Spleen (tissue), 11 donors: ENCODE data around the gene ALK. TPM values are rescaled to one million over a fixed set of nuclear protein-coding genes. Genes with fewer than 3 reads are reported as not detected.

Source experiments
- DNase-seq: peaks from one replicate; pipeline ENCODE4 v3.0.0-alpha.2; 2020
- H3K27ac ChIP-seq, 8 donors: fragments of 200-600 bp; sonication (generic) in 7 of 8; 1 replicate in 4 of 8; 2 replicates in 4 of 8; pipeline versions ENCODE4 v1.5.0 to v1.8.0; 2016 to 2021; ENCODE audit warnings: inconsistent platforms in 4 of 8, mild to moderate bottlenecking in 4 of 8, moderate library complexity in 1 of 8
- H3K27me3 ChIP-seq, 7 donors: fragments of 200-600 bp; sonication (generic) in 6 of 7; replicated peaks in 1 of 7; 1 replicate in 4 of 7; 2 replicates in 3 of 7; pipeline versions ENCODE4 v1.5.0 to v1.8.0; 2016 to 2021; ENCODE audit warnings: inconsistent platforms in 3 of 7, mild to moderate bottlenecking in 1 of 7
- H3K36me3 ChIP-seq, 6 donors: fragments of 200-600 bp; sonication (generic) in 5 of 6; 1 replicate in 4 of 6; 2 replicates in 2 of 6; pipeline versions ENCODE4 v1.5.0 to v1.8.0; 2016 to 2021; ENCODE audit warnings: inconsistent platforms in 2 of 6
- H3K4me1 ChIP-seq, 6 donors: fragments of 200-600 bp; sonication (generic) in 5 of 6; 1 replicate in 3 of 6; 2 replicates in 3 of 6; pipeline versions ENCODE4 v1.5.0 to v1.8.0; 2016 to 2021; ENCODE audit warnings: inconsistent platforms in 3 of 6
- H3K4me3 ChIP-seq, 8 donors: fragments of 200-600 bp; sonication (generic) in 7 of 8; 1 replicate in 4 of 8; 2 replicates in 4 of 8; pipeline versions ENCODE4 v1.5.0 to v1.8.0; 2016 to 2021; ENCODE audit warnings: inconsistent platforms in 4 of 8, mild to moderate bottlenecking in 4 of 8, moderate library complexity in 2 of 8
- H3K9me3 ChIP-seq, 8 donors: fragments of 200-600 bp; sonication (generic) in 7 of 8; 1 replicate in 4 of 8; 2 replicates in 4 of 8; pipeline versions ENCODE4 v1.5.0 to v1.8.0; 2016 to 2021; ENCODE audit warnings: inconsistent platforms in 4 of 8
- POLR2A ChIP-seq, 3 donors: fragments of 450-650 bp; IDR thresholded peaks; one replicate each; pipeline ENCODE4 v1.5.1; 2017; ENCODE audit warnings: antibody characterized with exemption in 3 of 3, mild to moderate bottlenecking in 1 of 3
- POLR2AphosphoS5 ChIP-seq, 3 donors: sonication (generic); formaldehyde crosslinking; IDR thresholded peaks; one replicate each; pipeline ENCODE4 v1.5.1; 2017; ENCODE audit warnings: antibody characterized with exemption in 3 of 3
- WGBS, 5 donors: extraction: QIAGEN DNeasy Blood & Tissue Kit in 3 of 5; methylation state at CpG; one replicate each; pipeline versions ENCODE4 v1.1.5 to v1.1.7; 2013 to 2018; 5-methylcytosine and 5-hydroxymethylcytosine counted together
- intact Hi-C: fragments of 100-400 bp; cut with DNase I; formaldehyde crosslinking; loops from one replicate; pipeline ENCODE4 v1.15.0; 2023; ENCODE audit warnings: low total_unique reads
- polyA plus RNA-seq, 3 donors: library from polyadenylated mRNA; stranded (reverse); fragments of 200-250 nt; gene quantifications; one replicate each; pipeline ENCODE4 v1.2.1, GENCODE V29; 2013
- total RNA-seq, 7 donors: library from RNA; depleted of rRNA in 3 of 7; stranded (reverse); fragments of >200 nt in 3 of 7; fragmentation: NEBNext Ultra II Directional in 4 of 7; extraction: Animal tissue kit (Norgen Biotek cat#: 25700) in 4 of 7; gene quantifications; one replicate each; pipeline versions ENCODE4 v1.1.0 to v1.2.1, GENCODE V29; 2016 to 2021
- TF ChIP-seq, protein P1 (sequence below), 11 experiments: fragments of 200-600 bp in 7 of 11; fragments of 450-650 bp in 4 of 11; sonication (generic) in 4 of 11; IDR thresholded peaks in 8 of 11; conservative IDR thresholded peaks in 3 of 11; 1 replicate in 7 of 11; 2 replicates in 4 of 11; pipeline versions ENCODE4 v1.4.0 to v1.8.0; 2016 to 2021; ENCODE audit warnings: antibody characterized with exemption in 11 of 11, inconsistent platforms in 4 of 11, mild to moderate bottlenecking in 1 of 11
- donor health status: healthy with polysubstance abuse.
- donor health status: DM: no; HTN: no; CAD: no; lungs with moderate emphysema.
- donor health status: DM: no; HTN: no; CAD: no.
- donor health status: Bipolar disorder and iron deficiency.
- donor health status: healthy.
- donor health status: DM: no; HTN: no; CAD: no.
- donor health status: DM: yes; HTN: yes; CAD: no.

ALK gene
- total and polyA plus RNA-seq, 10 donors = 0.03 to 0.28 (median 0.06) TPM; not detected in 7

GRCh38 chr2:29227935-29228675 lies 693.3 kb downstream of the ALK start:
- peaks cover 0 to 6% (median 0%) of the 10 kb centered on the region in 6 donors for H3K4me1 ChIP-seq
- H3K36me3 ChIP-seq = no peaks in the 10 kb centered on the region
- H3K27ac ChIP-seq = no peak overlapping the region
- intact Hi-C loops = no loop called here
- no peaks in the 10 kb centered on the region for H3K9me3 ChIP-seq
- H3K4me3 ChIP-seq = no peak overlapping the region
- DNase-seq = peak; percentile 67
- TF ChIP-seq POLR2AphosphoS5 (IDR thresholded peaks at IDR 0.05) = no peak
- TF ChIP-seq, protein P1, sequence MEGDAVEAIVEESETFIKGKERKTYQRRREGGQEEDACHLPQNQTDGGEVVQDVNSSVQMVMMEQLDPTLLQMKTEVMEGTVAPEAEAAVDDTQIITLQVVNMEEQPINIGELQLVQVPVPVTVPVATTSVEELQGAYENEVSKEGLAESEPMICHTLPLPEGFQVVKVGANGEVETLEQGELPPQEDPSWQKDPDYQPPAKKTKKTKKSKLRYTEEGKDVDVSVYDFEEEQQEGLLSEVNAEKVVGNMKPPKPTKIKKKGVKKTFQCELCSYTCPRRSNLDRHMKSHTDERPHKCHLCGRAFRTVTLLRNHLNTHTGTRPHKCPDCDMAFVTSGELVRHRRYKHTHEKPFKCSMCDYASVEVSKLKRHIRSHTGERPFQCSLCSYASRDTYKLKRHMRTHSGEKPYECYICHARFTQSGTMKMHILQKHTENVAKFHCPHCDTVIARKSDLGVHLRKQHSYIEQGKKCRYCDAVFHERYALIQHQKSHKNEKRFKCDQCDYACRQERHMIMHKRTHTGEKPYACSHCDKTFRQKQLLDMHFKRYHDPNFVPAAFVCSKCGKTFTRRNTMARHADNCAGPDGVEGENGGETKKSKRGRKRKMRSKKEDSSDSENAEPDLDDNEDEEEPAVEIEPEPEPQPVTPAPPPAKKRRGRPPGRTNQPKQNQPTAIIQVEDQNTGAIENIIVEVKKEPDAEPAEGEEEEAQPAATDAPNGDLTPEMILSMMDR (IDR thresholded peaks at IDR 0.05 in 8 of 11, conservative IDR thresholded peaks at IDR 0.05 in 3 of 11) = no peak
- TF ChIP-seq POLR2A (IDR thresholded peaks at IDR 0.05) = no peak
- 57 to 72% (median 62%) methylated on average over 12 to 15 of the region's 15 CpGs for WGBS, 5 donors
- H3K27me3 ChIP-seq = peaks cover 0 to 52% (median 0%) of the 10 kb centered on the region in 7 donors

DNA sequence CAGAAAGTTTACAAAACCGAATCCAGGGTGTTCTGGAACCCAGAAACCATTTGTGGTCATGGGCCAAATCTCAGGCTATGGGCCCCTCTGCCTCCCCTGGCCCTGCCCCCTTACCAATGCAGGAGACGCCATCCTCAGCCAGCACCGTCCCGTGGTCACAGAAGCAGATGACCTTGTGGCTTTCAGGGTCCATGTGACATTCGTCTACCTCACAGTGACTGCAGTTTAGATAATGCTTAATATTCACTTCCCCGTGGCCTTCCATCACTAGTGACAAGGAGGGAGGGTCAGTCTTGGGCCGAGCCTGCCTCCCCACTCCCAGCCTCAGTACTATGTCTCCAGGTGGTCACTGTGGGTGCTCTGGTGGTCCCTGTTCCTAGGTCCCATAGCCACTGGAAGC lies 694.6 kb downstream of the ALK start:
- Histone ChIP-seq H3K36me3 (no peaks in the 10 kb centered on the region), H3K4me1 (peaks cover 0 to 6% (median 0%) of the 10 kb centered on the region in 6 donors), H3K4me3 (no peak overlapping the region), H3K9me3 (no peaks in the 10 kb centered on the region), H3K27me3 (peaks cover 0 to 48% (median 0%) of the 10 kb centered on the region in 7 donors), H3K27ac (no peak overlapping the region)
- peak; percentile 29 for DNase-seq
- WGBS, 5 donors = 39 to 62% (median 55%) methylated on average over 6 to 7 of the region's 7 CpGs
- intact Hi-C loops = no loop called here
- no peak for TF ChIP-seq POLR2AphosphoS5 (IDR thresholded peaks at IDR 0.05)
- no peak for TF ChIP-seq POLR2A (IDR thresholded peaks at IDR 0.05)
- TF ChIP-seq, protein P1 (IDR thresholded peaks at IDR 0.05 in 8 of 11, conservative IDR thresholded peaks at IDR 0.05 in 3 of 11) = no peak

DNA sequence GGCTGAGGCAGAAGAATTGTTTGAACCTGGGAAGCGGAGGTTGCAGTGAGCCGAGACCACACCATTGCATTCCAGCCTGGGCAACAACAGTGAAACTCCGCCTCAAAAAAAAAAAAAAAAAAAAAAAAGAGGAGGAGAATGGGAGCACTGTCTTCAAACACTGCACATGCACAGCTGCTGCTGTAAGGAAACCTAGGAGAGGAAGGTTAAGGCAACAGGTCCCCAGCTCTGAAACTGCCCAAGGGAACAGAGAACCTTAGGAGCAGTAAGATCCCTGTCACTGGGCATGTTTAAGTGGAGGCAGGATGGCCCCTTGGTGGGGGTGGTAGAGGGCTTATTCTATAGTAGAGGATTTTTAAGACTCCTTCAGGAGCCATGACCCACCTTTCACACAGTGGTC lies 695.0 kb downstream of the ALK start:
- WGBS, 5 donors = 92 to 99% (median 96%) methylated on average over 3 of the region's 3 CpGs
- peaks cover 0 to 6% (median 0%) of the 10 kb centered on the region in 6 donors for H3K4me1 ChIP-seq
- H3K36me3 ChIP-seq = no peaks in the 10 kb centered on the region
- H3K4me3 ChIP-seq = no peak overlapping the region
- TF ChIP-seq POLR2AphosphoS5 (IDR thresholded peaks at IDR 0.05) (no peak), POLR2A (IDR thresholded peaks at IDR 0.05) (no peak)
- TF ChIP-seq, protein P1 (IDR thresholded peaks at IDR 0.05 in 8 of 11, conservative IDR thresholded peaks at IDR 0.05 in 3 of 11) = no peak
- no peaks in the 10 kb centered on the region for H3K9me3 ChIP-seq
- intact Hi-C loops = no loop called here
- no peak for DNase-seq
- peaks cover 0 to 47% (median 0%) of the 10 kb centered on the region in 7 donors for H3K27me3 ChIP-seq
- no peak overlapping the region for H3K27ac ChIP-seq

DNA sequence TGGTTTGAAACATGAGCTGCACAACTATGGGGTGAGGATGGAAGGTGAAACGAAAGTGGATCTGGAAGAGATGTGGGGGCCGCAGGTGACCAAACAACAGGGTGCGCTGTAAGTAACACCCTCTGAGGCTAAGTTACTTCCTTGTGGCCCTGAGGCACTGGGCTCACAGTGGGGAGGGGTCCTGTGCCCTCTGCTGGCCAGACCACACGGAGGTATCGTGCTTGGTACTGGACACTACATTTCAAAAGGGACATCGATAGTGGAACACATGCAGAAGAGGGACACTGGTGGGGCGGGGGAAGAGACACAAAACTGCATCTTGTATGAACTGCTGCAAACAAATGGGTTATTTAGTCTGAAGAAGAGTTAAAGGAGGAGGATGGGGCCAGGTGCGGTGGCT lies 695.6 kb downstream of the ALK start:
- Histone ChIP-seq H3K36me3 (no peaks in the 10 kb centered on the region), H3K4me1 (peaks cover 0 to 6% (median 0%) of the 10 kb centered on the region in 6 donors), H3K27me3 (peaks cover 0 to 47% (median 0%) of the 10 kb centered on the region in 7 donors), H3K9me3 (no peaks in the 10 kb centered on the region), H3K4me3 (no peak overlapping the region), H3K27ac (no peak overlapping the region)
- peak; percentile 16 for DNase-seq
- 72 to 85% (median 82%) methylated on average over 8 of the region's 8 CpGs for WGBS, 5 donors
- TF ChIP-seq, protein P1 (IDR thresholded peaks at IDR 0.05 in 8 of 11, conservative IDR thresholded peaks at IDR 0.05 in 3 of 11) = no peak
- TF ChIP-seq POLR2A (IDR thresholded peaks at IDR 0.05) (no peak), POLR2AphosphoS5 (IDR thresholded peaks at IDR 0.05) (no peak)
- intact Hi-C loops = no loop called here
